OCI-LY7 (cell line): ENCODE results near the gene ERCC4.

ENCODE experiments used
- EZH2phosphoT487 ChIP-seq: fragments of 200-600 bp; sonication (generic); IDR thresholded peaks from 2 replicates; pipeline ENCODE4 v1.6.1; 2018; ENCODE audit warnings: low read depth, borderline replicate concordance, mild to moderate bottlenecking, mixed run types, antibody characterized with exemption, low read length, moderate library complexity, mixed read lengths
- TF ChIP-seq, protein P1 (sequence below): fragments of 200-600 bp; sonication (generic); conservative IDR thresholded peaks from 2 replicates; pipeline ENCODE4 v1.5.1; 2014; ENCODE audit warnings: mild to moderate bottlenecking, antibody characterized with exemption, low read length, moderate library complexity, mixed read lengths

DNA sequence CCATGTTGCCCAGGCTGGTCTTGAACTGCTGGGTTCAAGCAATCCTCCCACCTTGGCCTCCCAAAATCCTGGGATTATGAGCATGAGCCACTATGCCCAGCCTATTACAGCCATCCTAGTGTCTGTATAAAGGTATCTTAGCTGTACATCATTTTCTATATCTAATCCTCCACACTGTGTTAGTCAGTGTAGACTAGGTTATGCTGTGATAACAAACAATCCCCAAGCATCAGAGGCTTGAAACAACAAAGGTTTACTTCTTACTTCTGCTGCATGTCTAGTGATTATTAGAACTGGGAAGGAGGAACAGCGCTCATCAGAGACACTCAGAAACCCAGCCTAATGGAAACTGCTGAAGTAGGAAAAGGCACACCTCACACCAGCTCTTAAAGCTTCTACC is 68.1 kb downstream of the ERCC4 start:
- TF ChIP-seq, protein P1, sequence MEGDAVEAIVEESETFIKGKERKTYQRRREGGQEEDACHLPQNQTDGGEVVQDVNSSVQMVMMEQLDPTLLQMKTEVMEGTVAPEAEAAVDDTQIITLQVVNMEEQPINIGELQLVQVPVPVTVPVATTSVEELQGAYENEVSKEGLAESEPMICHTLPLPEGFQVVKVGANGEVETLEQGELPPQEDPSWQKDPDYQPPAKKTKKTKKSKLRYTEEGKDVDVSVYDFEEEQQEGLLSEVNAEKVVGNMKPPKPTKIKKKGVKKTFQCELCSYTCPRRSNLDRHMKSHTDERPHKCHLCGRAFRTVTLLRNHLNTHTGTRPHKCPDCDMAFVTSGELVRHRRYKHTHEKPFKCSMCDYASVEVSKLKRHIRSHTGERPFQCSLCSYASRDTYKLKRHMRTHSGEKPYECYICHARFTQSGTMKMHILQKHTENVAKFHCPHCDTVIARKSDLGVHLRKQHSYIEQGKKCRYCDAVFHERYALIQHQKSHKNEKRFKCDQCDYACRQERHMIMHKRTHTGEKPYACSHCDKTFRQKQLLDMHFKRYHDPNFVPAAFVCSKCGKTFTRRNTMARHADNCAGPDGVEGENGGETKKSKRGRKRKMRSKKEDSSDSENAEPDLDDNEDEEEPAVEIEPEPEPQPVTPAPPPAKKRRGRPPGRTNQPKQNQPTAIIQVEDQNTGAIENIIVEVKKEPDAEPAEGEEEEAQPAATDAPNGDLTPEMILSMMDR: no peak
- no peak for TF ChIP-seq EZH2phosphoT487
